Measurements from ENCODE around the gene SLC8A1.

DNA sequence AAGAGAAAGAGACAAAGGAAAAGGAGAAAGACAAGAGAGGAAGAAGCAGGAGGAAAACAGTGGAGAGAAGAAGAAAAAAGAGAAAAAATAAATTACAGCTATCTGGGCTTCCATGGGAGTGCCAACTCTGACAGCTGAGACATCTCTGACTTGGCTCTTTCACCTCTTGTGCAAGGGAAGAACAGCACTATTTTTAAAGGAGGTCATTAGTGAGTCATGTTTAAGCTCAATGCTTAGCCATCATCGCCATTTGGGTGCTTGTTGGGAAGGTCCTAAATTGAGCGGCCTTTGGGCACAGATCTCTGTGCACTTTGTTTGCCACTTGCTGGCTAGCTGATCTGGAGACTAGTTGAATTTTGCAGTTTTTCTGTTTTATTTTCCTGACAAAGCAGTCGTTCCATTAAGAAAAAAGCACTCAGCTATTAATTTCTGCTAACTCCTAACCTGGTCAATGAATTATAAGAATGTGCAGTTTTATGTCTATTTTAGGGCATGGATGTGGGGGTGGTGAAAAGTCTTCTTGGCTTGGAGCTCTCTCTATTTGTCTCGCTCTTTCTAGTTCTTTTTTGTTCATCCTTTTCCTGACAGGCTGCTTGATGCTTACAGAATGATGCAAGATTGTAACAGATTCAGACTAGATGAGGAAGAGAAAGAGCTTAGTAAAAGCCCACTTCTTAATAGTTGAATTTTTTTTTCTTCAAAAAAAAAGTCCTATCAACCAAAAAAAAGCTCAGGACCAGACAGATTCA is 231.5 kb downstream of the SLC8A1 start:
- TF ChIP-seq EZH2 (IDR thresholded peaks at IDR 0.05; ENCODE audit: borderline replicate concordance, low read depth, low read length, poor library complexity, severe bottlenecking) = no peak
- TF ChIP-seq, protein P1, sequence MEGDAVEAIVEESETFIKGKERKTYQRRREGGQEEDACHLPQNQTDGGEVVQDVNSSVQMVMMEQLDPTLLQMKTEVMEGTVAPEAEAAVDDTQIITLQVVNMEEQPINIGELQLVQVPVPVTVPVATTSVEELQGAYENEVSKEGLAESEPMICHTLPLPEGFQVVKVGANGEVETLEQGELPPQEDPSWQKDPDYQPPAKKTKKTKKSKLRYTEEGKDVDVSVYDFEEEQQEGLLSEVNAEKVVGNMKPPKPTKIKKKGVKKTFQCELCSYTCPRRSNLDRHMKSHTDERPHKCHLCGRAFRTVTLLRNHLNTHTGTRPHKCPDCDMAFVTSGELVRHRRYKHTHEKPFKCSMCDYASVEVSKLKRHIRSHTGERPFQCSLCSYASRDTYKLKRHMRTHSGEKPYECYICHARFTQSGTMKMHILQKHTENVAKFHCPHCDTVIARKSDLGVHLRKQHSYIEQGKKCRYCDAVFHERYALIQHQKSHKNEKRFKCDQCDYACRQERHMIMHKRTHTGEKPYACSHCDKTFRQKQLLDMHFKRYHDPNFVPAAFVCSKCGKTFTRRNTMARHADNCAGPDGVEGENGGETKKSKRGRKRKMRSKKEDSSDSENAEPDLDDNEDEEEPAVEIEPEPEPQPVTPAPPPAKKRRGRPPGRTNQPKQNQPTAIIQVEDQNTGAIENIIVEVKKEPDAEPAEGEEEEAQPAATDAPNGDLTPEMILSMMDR (conservative IDR thresholded peaks at IDR 0.05; ENCODE audit: low read depth, low read length) = no peak
